Measurements from ENCODE around the gene PHKB.
A peak's percentile ranks its signal among the peaks of the same experiment; 100 is the strongest.
"Not testable (repeated sequence)": the region's sequence is repeated elsewhere in the genome, so short reads cannot be mapped to it uniquely, and the experiment has no call there.

Gene PHKB

GRCh38 chr16:47646914-47647313, 185.8 kb downstream of the PHKB start:
- FAIRE-seq (no peak), DNase-seq (ENCODE audit: extremely low spot score, insufficient read length, low read depth) (no peak)

GRCh38 chr16:47657032-47657431, 195.9 kb downstream of the PHKB start:
- no peak for FAIRE-seq
- no peak for DNase-seq (ENCODE audit: extremely low spot score, insufficient read length, low read depth)

- no peak for FAIRE-seq
- DNase-seq (ENCODE audit: extremely low spot score, insufficient read length, low read depth), result no peak
Observed at GRCh38 chr16:47657977-47658376, 196.8 kb downstream of the PHKB start.

GRCh38 chr16:47660540-47660939, 199.4 kb downstream of the PHKB start:
- DNase-seq (ENCODE audit: extremely low spot score, insufficient read length, low read depth) (no peak), FAIRE-seq (no peak)

GRCh38 chr16:47664653-47665325, 203.7 kb downstream of the PHKB start:
- FAIRE-seq, result no peak
- no peak for DNase-seq (ENCODE audit: extremely low spot score, insufficient read length, low read depth)

- FAIRE-seq (no peak), DNase-seq (ENCODE audit: extremely low spot score, insufficient read length, low read depth) (no peak)
Observed at GRCh38 chr16:47666434-47666833, 205.3 kb downstream of the PHKB start.

- DNase-seq (ENCODE audit: extremely low spot score, insufficient read length, low read depth) (no peak), FAIRE-seq (no peak)
Observed at GRCh38 chr16:47667956-47668355, 206.8 kb downstream of the PHKB start.

- DNase-seq (ENCODE audit: extremely low spot score, insufficient read length, low read depth), result no peak
- FAIRE-seq, result peak; percentile 9
Observed at GRCh38 chr16:47672475-47672874, 211.3 kb downstream of the PHKB start.

GRCh38 chr16:47676635-47677177, 215.6 kb downstream of the PHKB start:
- no peak for DNase-seq (ENCODE audit: extremely low spot score, insufficient read length, low read depth)
- no peak for FAIRE-seq

GRCh38 chr16:47681571-47681970, 220.4 kb downstream of the PHKB start:
- not testable (repeated sequence) for DNase-seq (ENCODE audit: extremely low spot score, insufficient read length, low read depth); FAIRE-seq

GRCh38 chr16:47687694-47688093, 226.6 kb downstream of the PHKB start:
- FAIRE-seq (no peak), DNase-seq (ENCODE audit: extremely low spot score, insufficient read length, low read depth) (no peak)

GRCh38 chr16:47693226-47693625, 232.1 kb downstream of the PHKB start:
- no peak for FAIRE-seq
- no peak for DNase-seq (ENCODE audit: extremely low spot score, insufficient read length, low read depth)

- FAIRE-seq (no peak), DNase-seq (ENCODE audit: extremely low spot score, insufficient read length, low read depth) (no peak)
Observed at GRCh38 chr16:47694543-47694942, 233.4 kb downstream of the PHKB start.

- DNase-seq (ENCODE audit: extremely low spot score, insufficient read length, low read depth) (no peak), FAIRE-seq (no peak)
Observed at GRCh38 chr16:47695756-47696155, 234.6 kb downstream of the PHKB start.

GRCh38 chr16:47697826-47698225, 236.7 kb downstream of the PHKB start:
- FAIRE-seq (no peak), DNase-seq (ENCODE audit: extremely low spot score, insufficient read length, low read depth) (no peak)

GRCh38 chr16:47699106-47699505, 238.0 kb downstream of the PHKB start:
- FAIRE-seq (no peak), DNase-seq (ENCODE audit: extremely low spot score, insufficient read length, low read depth) (no peak)

- FAIRE-seq (no peak), DNase-seq (ENCODE audit: extremely low spot score, insufficient read length, low read depth) (no peak)
Observed at GRCh38 chr16:47700857-47701587, 239.9 kb downstream of the PHKB start.

GRCh38 chr16:47705266-47705665, 244.1 kb downstream of the PHKB start:
- FAIRE-seq (no peak), DNase-seq (ENCODE audit: extremely low spot score, insufficient read length, low read depth) (no peak)

GRCh38 chr16:47711809-47712208, 250.7 kb downstream of the PHKB start:
- DNase-seq (ENCODE audit: extremely low spot score, insufficient read length, low read depth) (no peak), FAIRE-seq (no peak)

GRCh38 chr16:47712276-47713224, 251.4 kb downstream of the PHKB start:
- no peak for DNase-seq (ENCODE audit: extremely low spot score, insufficient read length, low read depth)
- no peak for FAIRE-seq

All from GM18507 (cell line).